Testis (tissue), 3 donors: ENCODE measurements around the gene SCFD2. TPM values are rescaled to one million over a fixed set of nuclear protein-coding genes. Genes with fewer than 3 reads are reported as not detected.

ENCODE experiments used
- DNase-seq: peaks from one replicate; pipeline ENCODE4 v3.0.0-alpha.2; 2019
- H3K27ac ChIP-seq, 2 donors: fragments of 200-600 bp; sonication (generic); one replicate each; pipeline ENCODE4 v1.5.1; 2019
- H3K27me3 ChIP-seq: fragments of 200-600 bp; sonication (generic); one replicate; pipeline ENCODE4 v1.5.1; 2019
- H3K36me3 ChIP-seq: fragments of 200-600 bp; sonication (generic); one replicate; pipeline ENCODE4 v1.5.1; 2017; ENCODE audit warnings: low read depth; ENCODE audit errors: missing control alignments
- H3K4me1 ChIP-seq: fragments of 200-600 bp; sonication (generic); one replicate; pipeline ENCODE4 v1.5.1; 2019
- H3K4me3 ChIP-seq, 2 donors: fragments of 200-600 bp; sonication (generic); one replicate each; pipeline ENCODE4 v1.5.1; 2017 to 2019
- H3K9me3 ChIP-seq: fragments of 200-600 bp; sonication (generic); one replicate; pipeline ENCODE4 v1.5.1; 2017
- CTCF ChIP-seq, 3 experiments: fragments of 450-650 bp in 2 of 3; fragments of 200-600 bp in 1 of 3; sonication (generic) in 1 of 3; IDR thresholded peaks; one replicate each; pipeline ENCODE4 v1.5.1; 2016 to 2019; ENCODE audit warnings: antibody characterized with exemption in 3 of 3, mild to moderate bottlenecking in 2 of 3, moderate library complexity in 1 of 3
- POLR2A ChIP-seq: fragments of 450-650 bp; IDR thresholded peaks from one replicate; pipeline ENCODE4 v1.6.1; 2017; ENCODE audit warnings: antibody characterized with exemption, mild to moderate bottlenecking, moderate library complexity
- WGBS, 2 donors: methylation state at CpG; one replicate each; pipeline ENCODE4 v1.1.5; 2018; 5-methylcytosine and 5-hydroxymethylcytosine counted together
- intact Hi-C: fragments of 100-400 bp; cut with DNase I; formaldehyde crosslinking; loops from one replicate; pipeline ENCODE4 v1.15.1; 2023; ENCODE audit warnings: low total_unique reads
- polyA plus RNA-seq: library from polyadenylated mRNA; stranded (reverse); fragments of 350-450 nt; fragmentation: Illumina TruSeq; extraction: RNeasy Lipid Tissue Mini Kit (QIAGEN cat#74804); gene quantifications from one replicate; pipeline ENCODE4 v1.2.3, GENCODE V29; 2014; ENCODE audit warnings: low read depth, low replicate concordance; ENCODE audit not compliant: insufficient read depth
- small RNA-seq, 2 donors: library from RNA; depleted of rRNA; stranded (forward); fragments of <200 nt; gene quantifications; one replicate each; pipeline ENCODE3, GENCODE V24; 2016
- total RNA-seq, 2 donors: library from RNA; depleted of rRNA; stranded (reverse); fragments of >200 nt; gene quantifications; one replicate each; pipeline ENCODE4 v1.2.3, GENCODE V29; 2016

Gene SCFD2
- total and polyA plus RNA-seq, 3 donors from 2014 or later: 6.0 to 24.5 (median 21.3) TPM

- no peaks in the 10 kb centered on the region for H3K9me3 ChIP-seq
- WGBS, 2 donors: 95 to 97% methylated on average over 6 of the region's 6 CpGs
- no peak for DNase-seq
- H3K4me1 ChIP-seq: no peaks in the 10 kb centered on the region
- no peak overlapping the region for H3K4me3 ChIP-seq
- TF ChIP-seq CTCF (IDR thresholded peaks at IDR 0.05) (no peak), POLR2A (no peak)
- intact Hi-C loops: no loop called here
- H3K27ac ChIP-seq: no peak overlapping the region
- no peaks in the 10 kb centered on the region for H3K27me3 ChIP-seq
- no peaks in the 10 kb centered on the region for H3K36me3 ChIP-seq
Observed at GRCh38 chr4:52824270-52824602, 541.6 kb downstream of the SCFD2 start.

GRCh38 chr4:52823702-52824092, 542.2 kb downstream of the SCFD2 start:
- intact Hi-C loops: no loop called here
- H3K27ac ChIP-seq: no peak overlapping the region
- 90 to 92% methylated on average over 1 of the region's 1 CpG for WGBS, 2 donors
- no peak for TF ChIP-seq CTCF (IDR thresholded peaks at IDR 0.05)
- TF ChIP-seq POLR2A: no peak
- no peak for DNase-seq
- no peaks in the 10 kb centered on the region for H3K27me3 ChIP-seq
- H3K4me3 ChIP-seq: no peak overlapping the region
- no peaks in the 10 kb centered on the region for H3K9me3 ChIP-seq
- no peaks in the 10 kb centered on the region for H3K4me1 ChIP-seq
- H3K36me3 ChIP-seq: no peaks in the 10 kb centered on the region

Small RNA genes lying within 50 kb of the gene (small RNA-seq; reads per million reads assigned to genes)
- 0 reads per million in 2 donors for gene RNU6-310P

Other genes with a start within 250 kb of the SCFD2 start
- 10 to 100 TPM; 87.9 to 91.3 TPM for gene FIP1L1, start 11.6 kb upstream of the SCFD2 start, total RNA-seq
- 110 TPM for gene FIP1L1, start 11.6 kb upstream of the SCFD2 start, polyA plus RNA-seq
- gene LNX1, start 225.4 kb upstream of the SCFD2 start, total RNA-seq: 1 to 10 TPM; 4.3 to 5.8 TPM
- gene LNX1, start 225.4 kb upstream of the SCFD2 start, polyA plus RNA-seq: 8.3 TPM